ENCODE measurements around the gene SLC25A36.
"Not testable (repeated sequence)": the region's sequence is repeated elsewhere in the genome, so short reads cannot be mapped to it uniquely, and the experiment has no call there.

The SLC25A36 gene

DNA sequence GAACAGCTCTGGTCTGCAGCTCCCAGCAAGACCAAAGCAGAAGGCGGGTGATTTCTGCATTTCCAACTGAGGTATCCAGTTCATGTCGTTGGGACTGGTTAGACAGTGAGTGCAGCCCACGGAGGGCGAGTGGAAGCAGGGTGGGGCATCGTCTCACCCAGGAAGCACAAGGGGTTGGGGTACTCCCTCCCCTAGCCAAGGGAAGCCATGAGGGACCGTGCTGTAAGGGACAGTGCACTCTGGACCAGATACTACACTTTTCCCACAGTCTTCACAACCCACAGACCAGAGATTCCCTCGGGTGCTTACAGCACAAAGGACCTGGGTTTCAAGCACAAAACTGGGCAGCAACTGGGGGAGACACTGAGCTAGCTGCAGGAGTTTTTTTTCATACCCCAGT lies 8.5 kb upstream of the SLC25A36 start:
- no peak for DNase-seq

DNA sequence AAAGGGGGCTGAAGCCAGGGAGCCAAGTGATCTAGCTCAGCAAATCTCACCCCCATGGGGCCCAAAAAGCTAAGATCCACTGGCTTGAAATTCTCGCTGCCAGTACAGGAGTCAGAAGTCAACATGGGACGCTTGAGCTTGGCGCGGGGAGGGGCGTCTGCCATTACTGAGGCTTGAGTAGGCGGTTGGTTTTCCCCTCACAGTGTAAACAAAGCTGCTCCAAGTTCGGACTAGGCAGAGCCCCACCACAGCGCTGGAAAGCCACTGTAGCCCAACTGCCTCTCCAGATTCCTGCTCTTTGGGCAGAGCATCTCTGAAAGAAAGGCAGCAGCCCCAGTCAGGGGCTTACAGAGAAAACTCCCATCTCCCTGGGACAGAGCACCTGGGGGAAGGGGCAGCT lies 8.1 kb upstream of the SLC25A36 start:
- DNase-seq: no peak

DNA sequence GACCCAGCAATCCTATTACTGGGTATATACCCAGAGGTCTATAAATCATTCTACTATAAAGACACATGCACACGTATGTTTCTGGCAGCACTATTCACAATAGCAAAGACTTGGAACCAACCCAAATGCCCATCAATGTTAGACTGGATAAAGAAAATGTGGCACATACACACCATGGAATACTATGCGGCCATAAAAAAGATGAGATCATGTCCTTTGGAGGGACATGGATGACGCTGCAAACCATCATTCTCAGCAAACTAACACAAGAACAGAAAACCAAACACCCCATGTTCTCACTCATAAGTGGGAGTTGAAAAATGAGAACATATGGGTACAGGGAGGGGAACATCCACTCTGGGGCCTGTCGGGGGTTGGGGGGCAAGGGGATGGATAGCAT lies 2.3 kb upstream of the SLC25A36 start:
- not testable (repeated sequence) for DNase-seq

DNA sequence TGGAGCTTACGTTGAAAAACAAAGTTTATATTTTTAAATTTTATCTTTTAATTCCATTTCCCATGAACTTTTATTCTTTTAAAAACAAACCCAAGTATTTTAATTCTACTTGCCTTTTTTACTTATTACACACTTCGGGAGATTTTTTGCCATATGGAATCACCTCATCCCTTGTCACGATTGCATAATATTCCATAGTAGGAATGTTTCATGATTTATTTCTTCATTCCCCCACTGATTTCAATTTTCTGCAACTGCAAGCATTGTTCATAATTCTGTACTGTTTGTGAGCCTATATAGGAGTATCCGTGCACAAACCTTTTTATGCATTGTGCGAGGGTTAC lies 574 bp upstream of the SLC25A36 start:
- DNase-seq: no peak

DNA sequence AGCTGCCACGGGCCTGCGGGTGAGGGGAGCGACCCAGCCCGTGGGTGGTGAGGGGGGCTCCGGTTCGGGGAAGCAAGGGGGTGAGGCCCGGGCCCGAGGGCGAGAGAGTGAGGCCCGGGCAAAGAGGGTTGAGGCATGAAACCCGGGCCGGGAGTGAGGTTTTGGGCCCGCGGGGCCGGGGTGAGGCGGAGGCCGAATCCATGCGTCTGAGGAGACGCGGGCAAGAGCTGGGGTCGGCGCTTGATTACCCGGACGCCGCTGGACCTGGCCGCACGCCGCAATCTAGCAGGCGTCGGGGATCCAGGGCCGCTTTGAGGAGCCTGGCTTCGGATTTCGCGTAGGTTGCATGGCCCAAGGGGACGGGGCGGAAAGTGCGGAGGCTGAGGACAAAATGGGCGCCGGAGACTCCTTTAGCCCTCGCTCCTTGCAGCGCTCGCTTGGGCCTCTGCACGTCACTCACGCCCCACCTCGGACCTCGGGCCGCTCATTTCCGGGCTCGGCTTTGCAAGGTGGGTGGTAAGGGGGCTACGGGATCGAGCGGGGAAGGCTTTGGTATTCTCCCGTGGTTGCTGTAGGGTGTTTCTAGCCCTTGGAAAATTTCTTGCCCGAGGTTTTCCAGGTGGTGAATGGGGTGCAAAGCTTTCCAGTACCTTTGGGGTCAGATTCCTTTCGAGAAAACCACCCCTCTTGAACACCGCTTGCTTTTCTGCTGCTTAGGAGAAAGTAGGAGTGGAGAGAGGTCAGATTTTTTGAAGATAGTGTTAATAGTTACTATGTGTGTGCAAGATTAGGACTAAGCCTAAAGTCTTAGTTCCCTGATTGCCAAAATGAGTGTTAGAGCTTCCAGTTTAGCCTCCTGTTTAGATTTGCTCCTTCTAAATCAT lies 827 bp downstream of the SLC25A36 start:
- peak; percentile 36 to 41 for DNase-seq

DNA sequence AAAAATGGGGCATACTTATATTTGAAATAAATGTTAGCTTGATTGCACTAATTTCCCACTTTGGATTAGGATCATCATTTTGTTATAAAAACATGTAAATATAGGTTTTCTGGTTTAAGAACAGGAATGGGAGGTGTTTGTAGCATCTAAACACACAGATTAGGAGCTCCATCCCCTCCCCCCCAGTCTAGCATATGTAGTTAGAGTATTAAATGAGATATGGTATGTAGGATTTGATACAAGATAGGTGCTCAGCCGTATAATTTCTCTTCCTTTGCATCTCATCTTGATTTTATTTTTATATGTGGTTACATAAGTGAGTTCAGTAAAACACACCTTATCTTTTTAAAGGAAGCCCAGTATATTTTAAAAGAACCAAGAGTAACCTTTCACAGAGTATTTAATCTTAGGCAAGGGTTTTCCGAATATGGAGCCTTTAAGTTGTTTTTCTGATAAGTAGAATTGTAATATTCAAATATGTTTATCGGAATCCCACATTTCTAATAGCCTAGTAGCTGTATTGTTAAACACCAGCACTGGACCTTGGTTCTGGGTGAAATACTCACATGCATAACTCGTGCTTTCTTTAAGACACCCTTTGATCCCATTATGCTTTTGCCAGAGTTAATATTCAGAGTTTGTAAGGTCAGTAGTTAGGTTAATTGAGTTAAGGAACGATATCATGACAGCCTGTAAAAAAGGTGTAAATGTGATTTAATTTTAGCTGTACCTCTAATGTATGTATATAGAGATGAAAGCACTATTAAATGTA lies 2.3 kb downstream of the SLC25A36 start:
- no peak for DNase-seq

DNA sequence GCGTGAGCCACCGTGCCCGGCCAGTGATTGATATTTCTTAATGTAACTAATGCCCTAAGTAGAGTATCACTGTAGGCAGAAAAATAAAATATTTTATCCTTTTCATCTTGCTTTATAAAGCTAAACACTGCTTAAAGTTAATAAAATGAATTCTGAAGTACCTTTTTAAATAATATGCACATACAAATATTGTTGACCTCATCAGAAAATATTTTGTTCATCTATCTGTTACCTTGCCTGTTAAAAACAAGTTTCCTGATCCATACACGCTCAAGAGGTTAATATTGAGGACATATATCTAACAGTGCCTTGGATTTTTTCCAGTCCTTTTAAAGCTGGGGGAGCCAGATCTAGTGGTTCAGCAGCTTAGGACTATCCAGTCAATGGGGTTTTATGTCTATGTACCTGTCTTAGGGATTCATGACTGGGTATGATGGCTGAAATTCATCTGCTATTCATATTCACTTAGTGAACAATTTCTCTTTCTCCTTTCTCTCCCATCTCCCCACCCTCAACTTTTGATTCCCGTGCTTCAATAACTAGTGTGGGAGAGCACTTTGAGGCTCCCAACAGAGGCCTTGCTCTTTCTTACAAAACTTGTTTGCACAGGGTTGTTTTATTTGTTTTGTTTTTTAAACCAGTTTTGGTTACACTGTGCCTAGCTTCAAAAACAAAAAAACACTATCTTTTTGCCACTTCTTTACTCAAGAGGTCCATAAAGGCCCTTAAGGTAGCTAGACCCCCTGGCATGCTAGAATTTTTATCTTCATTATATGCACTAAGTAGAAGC lies 7.0 kb downstream of the SLC25A36 start:
- DNase-seq: no peak

DNA sequence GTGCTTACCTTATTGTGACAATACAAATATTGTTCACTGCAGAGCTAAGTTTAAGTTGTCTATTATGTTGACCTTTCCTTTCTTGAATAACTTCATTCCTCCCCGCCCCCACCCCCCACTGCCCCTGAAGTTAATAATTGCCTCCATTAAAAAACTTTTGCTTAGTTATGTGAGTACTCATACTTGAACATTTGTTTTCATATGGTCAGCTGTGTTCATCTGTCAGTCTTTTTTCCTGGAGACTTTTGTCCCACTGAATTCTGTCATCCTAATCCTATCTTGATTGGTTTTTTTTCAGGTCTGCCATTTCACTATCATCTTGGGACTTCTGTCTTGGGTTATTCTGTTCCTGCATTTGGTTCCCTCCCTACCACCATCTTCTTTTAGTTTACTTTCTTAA lies 8.5 kb downstream of the SLC25A36 start:
- DNase-seq: no peak

DNA sequence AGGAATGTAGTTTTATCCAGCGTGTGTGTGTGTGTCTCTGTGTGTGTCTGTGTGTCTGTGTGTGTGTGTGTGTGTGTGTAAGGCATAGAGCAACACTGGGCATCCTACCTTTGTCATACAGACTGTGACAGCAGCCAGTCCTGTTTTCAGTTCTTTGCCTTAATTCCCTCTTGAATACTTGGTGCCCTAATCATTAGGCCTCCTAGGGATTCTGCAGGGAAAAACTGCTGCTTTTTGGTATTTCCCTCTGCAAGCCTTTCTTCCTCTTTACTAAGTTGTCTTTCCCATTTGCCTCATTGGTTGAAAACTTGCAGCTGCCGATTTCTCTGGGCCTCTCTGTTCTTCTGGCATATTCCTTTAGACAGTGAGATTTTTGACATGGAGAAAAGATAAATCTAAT lies 9.2 kb downstream of the SLC25A36 start:
- no peak for DNase-seq

DNA sequence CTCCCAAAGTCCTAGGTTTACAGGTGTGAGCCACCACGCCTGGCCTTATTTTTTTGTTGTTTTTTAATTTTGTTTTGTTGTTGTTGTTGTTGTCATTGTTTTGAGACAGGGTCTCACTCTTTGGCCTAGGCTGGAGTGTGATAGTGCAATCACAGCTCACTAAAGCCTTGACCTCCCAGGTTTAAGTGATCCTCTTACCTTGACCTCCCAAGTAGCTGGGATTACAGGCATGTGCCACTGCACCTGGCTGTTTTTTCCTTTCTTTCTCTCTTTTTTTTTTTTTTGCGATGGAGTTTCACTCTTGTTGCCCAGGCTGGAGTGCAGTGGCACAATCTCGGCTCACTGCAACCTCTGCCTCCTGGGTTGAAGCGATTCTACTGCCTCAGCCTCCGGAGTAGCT lies 10.1 kb downstream of the SLC25A36 start:
- not testable (repeated sequence) for DNase-seq

DNA sequence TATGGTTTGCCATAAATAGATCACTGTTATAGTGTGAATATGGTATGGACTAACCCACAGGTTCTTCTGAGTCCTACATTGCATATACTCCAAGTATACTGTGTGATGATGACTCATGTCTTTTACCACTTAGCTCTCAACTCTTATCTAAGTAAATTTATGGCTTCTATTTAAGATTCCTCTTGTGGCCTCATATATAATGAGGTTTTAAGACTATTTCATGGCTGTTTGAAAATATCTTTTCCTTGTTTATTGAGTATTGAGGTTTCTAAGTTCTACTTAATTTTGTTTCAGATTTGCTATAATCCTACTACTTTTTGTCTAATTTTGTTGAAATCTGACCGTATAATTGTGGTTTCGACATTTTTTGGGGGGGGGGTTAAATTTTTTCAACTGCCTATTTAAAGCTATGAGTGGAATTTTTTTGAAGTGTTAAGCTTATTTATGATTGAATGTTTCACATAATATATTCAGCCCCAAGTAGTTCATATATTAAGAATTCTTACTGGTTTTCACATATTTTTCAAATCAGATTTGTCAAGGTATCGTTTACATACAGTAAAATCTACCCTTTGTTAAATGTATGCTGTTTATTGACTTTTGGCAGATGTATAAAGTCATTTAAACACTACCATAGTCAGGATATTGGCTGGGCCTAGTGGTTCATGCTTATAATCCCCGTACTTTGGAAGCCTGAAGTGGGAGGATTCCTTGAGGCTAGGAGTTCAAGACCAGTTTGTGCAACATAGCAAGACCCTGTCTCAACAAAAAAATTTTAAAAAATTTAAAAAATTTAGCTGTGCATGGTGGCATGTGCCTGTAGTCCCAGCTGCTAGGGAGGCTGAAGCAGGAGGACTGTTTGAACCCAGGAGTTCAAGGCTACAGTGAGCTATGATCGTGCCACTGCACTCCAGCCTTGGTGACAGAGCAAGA lies 11.7 kb downstream of the SLC25A36 start:
- no peak for DNase-seq

DNA sequence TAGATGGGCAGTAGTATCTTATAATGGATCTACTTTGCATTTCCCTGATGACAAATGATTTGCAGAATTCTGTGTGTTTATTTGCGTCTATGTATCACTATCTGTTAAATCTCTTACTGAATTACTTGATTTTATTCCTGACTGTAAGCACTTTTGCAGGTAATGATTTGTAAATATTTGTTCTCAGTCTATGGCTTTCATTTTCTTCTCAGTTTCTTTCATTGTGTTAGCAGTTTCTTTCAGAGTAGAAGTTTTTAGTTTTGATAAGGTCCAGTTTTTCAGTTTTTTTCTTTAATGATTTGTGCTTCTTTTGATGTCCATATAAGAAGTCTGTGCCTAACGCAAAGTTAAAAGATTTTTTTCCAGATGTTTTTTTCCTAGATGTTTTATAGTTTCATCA lies 12.9 kb downstream of the SLC25A36 start:
- no peak for DNase-seq

DNA sequence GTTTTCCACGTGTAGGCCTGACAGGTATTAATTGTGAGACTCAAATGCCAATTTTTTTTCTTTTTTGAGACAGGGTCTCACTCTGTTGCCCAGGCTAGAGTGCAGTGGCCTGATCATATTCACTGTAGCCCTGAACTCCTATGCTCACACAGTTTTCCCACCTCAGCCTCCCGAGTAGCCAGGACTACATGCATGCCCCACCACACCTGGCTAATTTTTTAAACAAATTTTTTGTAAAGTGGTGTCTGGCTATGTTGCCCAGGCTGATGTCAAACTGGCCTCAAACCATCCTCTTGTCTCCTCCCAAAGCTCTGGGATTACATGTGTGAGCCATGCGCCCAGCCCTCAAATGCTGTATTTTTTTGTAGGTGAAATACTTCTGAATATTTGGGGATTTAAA lies 14.0 kb downstream of the SLC25A36 start:
- DNase-seq: no peak

DNA sequence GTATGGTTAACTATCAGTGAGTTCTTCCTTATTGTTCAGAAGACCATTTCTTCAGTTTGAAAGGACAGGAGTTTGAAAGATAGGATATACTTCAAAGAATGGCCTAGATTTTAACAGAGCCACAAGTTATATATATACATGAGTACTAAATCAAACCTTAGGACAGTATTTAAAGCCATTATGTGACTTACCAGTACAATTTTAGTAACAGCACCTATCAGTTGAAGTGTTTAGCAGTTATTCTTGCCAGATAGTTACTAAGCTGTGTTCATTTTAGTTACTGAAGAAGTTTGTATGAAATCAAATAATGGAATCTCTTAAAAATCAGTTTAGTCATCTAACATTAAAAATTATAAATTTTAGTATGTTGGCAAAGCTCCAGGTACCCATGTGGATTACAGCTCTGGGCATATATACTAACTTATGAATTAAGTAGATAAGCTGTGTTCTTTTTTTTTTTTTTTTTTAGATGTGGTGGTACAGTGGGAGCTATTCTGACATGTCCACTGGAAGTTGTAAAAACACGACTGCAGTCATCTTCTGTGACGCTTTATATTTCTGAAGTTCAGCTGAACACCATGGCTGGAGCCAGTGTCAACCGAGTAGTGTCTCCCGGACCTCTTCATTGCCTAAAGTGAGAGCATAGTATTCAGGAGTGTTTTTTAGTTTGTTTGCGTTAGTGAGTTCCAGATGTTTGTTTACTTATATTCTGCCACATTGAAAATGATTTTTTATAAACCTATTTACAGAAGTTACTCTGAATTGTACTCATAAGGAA lies 14.6 kb downstream of the SLC25A36 start:
- no peak for DNase-seq

DNA sequence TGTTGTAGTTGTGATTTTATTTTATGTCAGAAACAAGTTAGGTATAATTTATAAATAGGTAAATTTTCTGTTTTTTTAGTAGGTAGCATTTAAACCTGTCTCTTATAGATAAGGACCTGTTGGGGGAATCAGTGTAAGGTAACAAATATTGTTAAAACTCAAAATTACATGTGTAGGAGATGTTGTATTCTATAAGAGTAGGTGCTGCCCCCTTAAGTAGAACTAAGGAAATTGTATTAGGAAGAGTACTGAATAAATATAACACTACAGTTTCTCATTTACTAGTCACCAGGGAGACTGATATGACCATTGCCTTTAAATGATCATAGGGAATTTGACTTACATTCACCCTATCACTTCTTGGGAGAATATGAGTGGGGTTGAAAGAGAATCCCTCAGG lies 31.2 kb downstream of the SLC25A36 start:
- DNase-seq: peak in 1 of 2 donors; percentile 11

DNA sequence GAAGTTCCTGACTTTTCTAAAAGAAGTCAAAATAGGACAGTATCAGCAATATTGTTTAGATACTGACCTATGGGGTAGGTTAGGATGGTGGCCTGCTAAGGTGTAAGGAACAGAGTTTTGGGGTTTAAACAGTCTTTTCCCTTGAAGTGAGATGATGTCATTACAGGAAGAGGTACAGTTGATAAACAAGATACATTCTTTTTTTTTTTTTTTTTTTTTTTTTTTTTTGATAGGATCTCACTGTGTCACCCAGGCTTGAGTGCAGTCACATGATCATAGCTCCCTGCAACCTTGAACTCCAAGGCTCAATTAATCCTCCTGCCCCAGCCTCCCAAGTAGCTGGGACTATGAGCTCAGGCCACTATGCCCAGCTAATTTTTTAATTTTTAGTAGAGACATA lies 33.3 kb downstream of the SLC25A36 start:
- peak in 1 of 2 donors; percentile 1 for DNase-seq

DNA sequence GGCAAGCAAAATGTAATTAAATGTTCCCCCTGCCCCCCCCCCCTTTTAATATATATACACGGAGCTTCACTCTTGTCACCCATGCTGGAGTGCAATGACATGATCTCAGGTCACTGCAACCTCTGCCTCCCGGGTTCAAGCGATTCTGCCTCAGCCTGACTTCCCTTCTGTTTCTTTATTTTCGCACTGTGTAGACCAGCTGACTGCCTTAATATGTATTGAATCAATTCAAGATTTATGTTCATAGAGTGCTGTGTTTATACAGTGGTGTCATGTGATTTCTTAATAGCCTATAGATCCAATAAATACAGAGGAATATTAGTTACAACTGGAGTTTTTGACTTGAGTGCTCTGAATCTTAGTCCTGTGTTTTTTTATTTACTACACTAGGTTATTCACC lies 39.0 kb downstream of the SLC25A36 start:
- no peak for DNase-seq

DNA sequence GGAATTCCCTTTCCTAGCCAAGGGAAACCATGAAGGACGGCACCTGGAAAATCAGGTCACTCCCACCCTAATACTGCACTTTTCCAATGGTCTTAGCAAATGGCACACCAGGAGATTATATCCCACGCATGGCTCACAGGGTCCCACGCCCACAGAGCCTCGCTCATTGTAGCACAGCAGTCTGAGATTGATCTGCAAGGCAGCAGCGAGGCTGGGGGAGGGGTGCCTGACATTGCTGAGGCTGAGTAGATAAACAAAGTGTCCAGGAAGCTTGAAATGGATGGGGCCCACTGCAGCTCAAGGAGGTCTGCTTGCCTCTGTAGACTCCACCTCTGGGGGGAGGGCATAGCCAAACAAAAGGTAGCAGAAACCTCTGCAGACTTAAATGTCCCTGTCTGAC lies 46.2 kb downstream of the SLC25A36 start:
- DNase-seq: not testable (repeated sequence)

DNA sequence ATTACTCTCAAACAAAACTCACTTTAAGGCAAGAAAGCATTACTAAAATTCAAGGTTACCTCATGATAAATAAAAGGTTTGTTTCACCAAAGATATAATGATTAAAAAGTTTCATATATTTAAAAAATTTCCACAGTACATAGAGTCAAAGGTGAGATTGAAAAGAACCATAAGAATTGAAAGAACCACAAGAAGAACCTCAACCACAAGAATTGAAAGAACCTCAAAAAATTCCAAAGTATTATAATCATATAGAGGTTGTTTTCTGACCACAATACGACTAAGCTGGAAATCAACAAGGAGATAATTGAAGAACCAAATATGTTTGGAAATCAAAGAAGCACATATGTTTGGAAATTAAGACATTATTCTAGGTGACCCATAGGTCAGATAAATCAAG lies 52.7 kb downstream of the SLC25A36 start:
- no peak for DNase-seq

DNA sequence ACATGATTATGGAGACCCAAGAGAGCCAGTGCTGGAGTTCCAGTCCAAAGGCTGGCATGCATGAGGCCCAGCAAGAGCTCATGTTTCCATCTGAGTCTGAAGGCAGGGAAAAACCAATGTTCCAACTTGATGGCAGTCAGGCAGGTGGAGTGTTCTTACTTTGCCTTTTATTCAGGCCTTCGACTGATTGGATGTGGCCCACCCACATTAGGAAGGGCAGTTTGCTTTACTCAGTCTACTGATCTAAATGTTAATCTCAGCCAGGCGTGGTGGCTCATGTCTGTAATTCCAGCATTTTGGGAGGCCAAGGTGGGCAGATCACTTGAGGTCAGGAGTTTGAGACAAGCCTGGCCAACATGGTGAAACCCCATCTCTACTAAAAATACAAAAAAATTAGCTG lies 53.2 kb downstream of the SLC25A36 start:
- not testable (repeated sequence) for DNase-seq

DNA sequence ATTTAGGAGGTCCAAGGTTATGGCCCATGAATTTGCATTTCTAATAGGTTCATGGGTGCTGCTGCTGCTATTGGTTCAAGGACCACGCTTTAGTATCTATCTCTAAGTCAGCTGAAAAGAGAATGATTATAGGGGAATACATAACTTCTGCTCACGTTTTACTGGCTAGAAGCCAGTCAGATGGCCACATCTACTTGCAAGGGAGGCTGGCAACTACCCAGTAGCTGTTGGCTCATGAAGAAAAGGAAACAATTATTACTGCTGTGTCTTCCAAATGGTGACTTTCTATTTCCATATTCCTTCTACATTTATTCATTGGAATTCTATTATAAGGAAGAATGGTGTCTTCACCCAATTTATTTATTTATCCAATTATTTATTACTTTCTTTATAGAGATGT lies 54.2 kb downstream of the SLC25A36 start:
- no peak for DNase-seq
